Heart left ventricle (tissue), 13 donors: ENCODE data around the gene NDUFV1.

ENCODE experiments used
- POLR2A ChIP-seq, 2 donors: fragments of 450-650 bp; IDR thresholded peaks; one replicate each; pipeline ENCODE4 v1.6.1; 2017; ENCODE audit warnings: antibody characterized with exemption in 2 of 2, mild to moderate bottlenecking in 2 of 2, moderate library complexity in 2 of 2
- TF ChIP-seq, protein P1 (sequence below), 12 donors: fragments of 200-600 bp; sonication (generic) in 4 of 12; IDR thresholded peaks; one replicate each; pipeline versions ENCODE4 v1.5.0 to v1.8.0; 2018 to 2022; ENCODE audit warnings: antibody characterized with exemption in 12 of 12, mild to moderate bottlenecking in 5 of 12
- donor health status: ischemic (EF 13 %, LVEDD 7.1; RV severe dilation, severe dysfunction).
- donor health status: DM: no; HTN: yes; CAD: no.
- donor health status: DM: no; HTN: no; CAD: no.
- donor health status: ischemic (EF 25% LVEDD 6.9; RV normal size, moderate dysfunction).
- donor health status: ischemic (EF 25% LVEDD 5.7; RV mildly dilated, moderate dysfunction).
- donor health status: ischemic (EF 35%, LVEDD 5.7; RV mildly dilated, moderate dysfunction).
- donor health status: nonischemic (EF 11% LVEDD 7.7; RV severe dilation, severe dysfunction).
- donor health status: DM: yes; HTN: yes; CAD: no.
- donor health status: PGD.
- donor health status: ischemic (EF 29% LVEDD 5.4; RV normal size, mild dysfunction).
- donor health status: nonischemic (EF 23%, LVEDD 6.1; RV moderate dilation, normal function).

DNA sequence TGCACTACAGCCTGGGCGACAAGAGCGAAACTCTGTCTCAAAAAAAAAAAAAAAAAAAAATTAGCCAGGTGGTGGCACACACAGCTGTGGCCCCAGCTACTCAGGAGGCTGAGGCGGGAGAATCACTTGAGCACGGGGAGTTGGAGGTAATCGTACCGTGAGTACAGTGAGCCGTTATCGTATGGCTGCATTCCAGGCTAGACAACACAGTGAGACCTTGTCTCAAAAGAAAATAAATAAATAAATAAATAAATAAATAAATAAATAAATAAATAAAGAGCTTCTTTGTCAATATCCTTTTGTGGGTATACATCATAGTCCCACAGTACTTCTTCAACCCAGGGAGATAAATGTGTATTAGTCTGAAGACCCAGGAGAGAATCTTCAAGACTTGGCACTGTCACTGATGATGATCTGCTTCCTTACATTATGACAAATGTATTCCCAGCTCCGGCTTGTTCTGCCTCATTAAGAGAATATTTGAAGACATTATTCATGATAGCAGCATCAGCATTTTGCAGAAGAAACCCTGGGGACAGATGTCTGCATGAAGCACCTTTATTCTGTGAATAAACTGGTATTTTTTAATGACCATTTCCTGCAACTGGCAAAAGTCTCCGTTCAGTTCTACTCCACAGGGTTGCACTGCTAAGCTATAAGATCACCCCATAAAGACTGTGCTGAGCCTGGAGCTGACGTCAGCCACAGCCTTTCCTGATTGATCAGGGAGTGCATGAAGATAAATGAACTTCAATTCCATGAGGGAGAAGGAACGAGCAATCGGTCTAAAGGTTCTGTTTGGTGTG lies 45.4 kb downstream of the NDUFV1 start:
- no peak for TF ChIP-seq POLR2A (IDR thresholded peaks at IDR 0.05)
- TF ChIP-seq, protein P1, sequence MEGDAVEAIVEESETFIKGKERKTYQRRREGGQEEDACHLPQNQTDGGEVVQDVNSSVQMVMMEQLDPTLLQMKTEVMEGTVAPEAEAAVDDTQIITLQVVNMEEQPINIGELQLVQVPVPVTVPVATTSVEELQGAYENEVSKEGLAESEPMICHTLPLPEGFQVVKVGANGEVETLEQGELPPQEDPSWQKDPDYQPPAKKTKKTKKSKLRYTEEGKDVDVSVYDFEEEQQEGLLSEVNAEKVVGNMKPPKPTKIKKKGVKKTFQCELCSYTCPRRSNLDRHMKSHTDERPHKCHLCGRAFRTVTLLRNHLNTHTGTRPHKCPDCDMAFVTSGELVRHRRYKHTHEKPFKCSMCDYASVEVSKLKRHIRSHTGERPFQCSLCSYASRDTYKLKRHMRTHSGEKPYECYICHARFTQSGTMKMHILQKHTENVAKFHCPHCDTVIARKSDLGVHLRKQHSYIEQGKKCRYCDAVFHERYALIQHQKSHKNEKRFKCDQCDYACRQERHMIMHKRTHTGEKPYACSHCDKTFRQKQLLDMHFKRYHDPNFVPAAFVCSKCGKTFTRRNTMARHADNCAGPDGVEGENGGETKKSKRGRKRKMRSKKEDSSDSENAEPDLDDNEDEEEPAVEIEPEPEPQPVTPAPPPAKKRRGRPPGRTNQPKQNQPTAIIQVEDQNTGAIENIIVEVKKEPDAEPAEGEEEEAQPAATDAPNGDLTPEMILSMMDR (IDR thresholded peaks at IDR 0.05): no peak
